ENCODE data around the gene SPAG7.
A peak's percentile ranks its signal among the peaks of the same experiment; 100 is the strongest.

Gene SPAG7

GRCh38 chr17:4938688-4939545 is 28.7 kb downstream of the SPAG7 start:
- peak; percentile 50 for DNase-seq (ENCODE audit: low read depth)
- H3K4me3 ChIP-seq (ENCODE audit: low read depth, low read length): peak overlapping the region; percentile 92
- TF ChIP-seq CTCF (IDR thresholded peaks at IDR 0.05; ENCODE audit: insufficient read depth, low read depth, low read length, missing control alignments): no peak

- H3K4me3 ChIP-seq (ENCODE audit: low read depth, low read length): no peak overlapping the region
- no peak for TF ChIP-seq CTCF (IDR thresholded peaks at IDR 0.05; ENCODE audit: insufficient read depth, low read depth, low read length, missing control alignments)
Measured at GRCh38 chr17:4938069-4938491, 29.5 kb downstream of the SPAG7 start.

DNA sequence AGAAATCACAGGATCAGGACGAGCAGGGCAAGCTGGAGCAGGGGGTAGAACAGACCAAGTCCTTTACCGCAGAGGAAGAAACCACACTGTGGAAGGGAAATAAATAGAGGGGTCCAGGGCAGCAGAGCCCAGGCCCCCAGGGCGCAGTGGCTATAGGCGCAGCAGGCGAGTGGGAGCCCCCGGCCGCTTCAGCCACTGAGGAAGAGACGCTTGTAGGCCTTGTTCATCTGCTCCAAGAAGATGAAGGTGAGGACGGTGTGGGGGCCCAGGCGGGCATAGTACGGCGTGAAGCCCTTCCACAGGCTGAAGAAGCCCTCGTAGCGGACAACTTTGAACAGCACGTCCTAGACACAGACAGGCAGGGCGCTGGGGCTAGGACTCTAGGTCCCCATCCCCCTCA is 30.1 kb downstream of the SPAG7 start:
- TF ChIP-seq CTCF (IDR thresholded peaks at IDR 0.05; ENCODE audit: insufficient read depth, low read depth, low read length, missing control alignments): no peak
- DNase-seq (ENCODE audit: low read depth): no peak

More at GRCh38 chr17:4938069-4938491, 29.5 kb downstream of the SPAG7 start:
- no peak for DNase-seq (ENCODE audit: low read depth)

DNA sequence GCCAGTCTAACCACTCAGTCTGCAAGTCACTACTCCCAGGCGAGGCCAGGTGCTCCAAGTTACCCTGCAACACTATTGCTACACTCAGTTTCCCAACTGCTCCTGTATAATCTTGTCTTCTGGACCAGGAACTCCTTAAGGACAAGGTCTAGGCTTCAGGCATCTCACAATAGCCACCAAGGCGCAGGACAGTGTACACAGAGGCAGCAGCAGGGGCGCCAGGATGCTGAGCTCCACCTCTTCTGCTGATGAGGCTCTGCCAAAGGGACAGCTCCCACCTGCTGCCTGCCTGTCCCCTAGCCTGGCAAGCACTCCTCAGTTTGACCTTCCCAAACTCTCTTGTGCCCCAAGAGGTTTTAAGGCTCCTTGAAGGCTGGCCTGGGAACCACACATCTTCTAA is 31.2 kb downstream of the SPAG7 start:
- DNase-seq (ENCODE audit: low read depth): no peak
- no peak overlapping the region for H3K4me3 ChIP-seq (ENCODE audit: low read depth, low read length)
- TF ChIP-seq CTCF (IDR thresholded peaks at IDR 0.05; ENCODE audit: insufficient read depth, low read depth, low read length, missing control alignments): no peak

More for the DNA sequence above, 30.1 kb downstream of the SPAG7 start:
- no peak overlapping the region for H3K4me3 ChIP-seq (ENCODE audit: low read depth, low read length)

DNA sequence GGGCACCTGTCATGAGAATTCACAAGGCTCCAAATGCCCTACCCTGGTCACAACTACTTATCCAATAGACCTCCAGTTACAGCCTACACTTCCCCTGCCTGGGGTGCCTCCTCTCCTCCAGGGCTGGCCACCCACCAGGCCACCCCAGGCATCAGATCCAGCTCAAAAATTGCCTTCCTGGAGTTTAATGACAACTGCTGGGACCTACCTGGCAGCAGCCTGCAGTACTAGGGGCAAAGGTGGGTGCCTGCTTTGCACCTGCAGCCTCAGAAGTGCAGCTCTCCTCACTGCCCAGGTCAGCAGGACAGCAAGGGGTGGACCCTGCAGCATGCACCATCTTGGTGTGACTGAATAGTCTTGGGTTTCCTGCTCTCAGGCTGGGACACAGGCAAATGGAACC is 32.0 kb downstream of the SPAG7 start:
- H3K4me3 ChIP-seq (ENCODE audit: low read depth, low read length): no peak overlapping the region
- no peak for DNase-seq (ENCODE audit: low read depth)
- no peak for TF ChIP-seq CTCF (IDR thresholded peaks at IDR 0.05; ENCODE audit: insufficient read depth, low read depth, low read length, missing control alignments)

DNA sequence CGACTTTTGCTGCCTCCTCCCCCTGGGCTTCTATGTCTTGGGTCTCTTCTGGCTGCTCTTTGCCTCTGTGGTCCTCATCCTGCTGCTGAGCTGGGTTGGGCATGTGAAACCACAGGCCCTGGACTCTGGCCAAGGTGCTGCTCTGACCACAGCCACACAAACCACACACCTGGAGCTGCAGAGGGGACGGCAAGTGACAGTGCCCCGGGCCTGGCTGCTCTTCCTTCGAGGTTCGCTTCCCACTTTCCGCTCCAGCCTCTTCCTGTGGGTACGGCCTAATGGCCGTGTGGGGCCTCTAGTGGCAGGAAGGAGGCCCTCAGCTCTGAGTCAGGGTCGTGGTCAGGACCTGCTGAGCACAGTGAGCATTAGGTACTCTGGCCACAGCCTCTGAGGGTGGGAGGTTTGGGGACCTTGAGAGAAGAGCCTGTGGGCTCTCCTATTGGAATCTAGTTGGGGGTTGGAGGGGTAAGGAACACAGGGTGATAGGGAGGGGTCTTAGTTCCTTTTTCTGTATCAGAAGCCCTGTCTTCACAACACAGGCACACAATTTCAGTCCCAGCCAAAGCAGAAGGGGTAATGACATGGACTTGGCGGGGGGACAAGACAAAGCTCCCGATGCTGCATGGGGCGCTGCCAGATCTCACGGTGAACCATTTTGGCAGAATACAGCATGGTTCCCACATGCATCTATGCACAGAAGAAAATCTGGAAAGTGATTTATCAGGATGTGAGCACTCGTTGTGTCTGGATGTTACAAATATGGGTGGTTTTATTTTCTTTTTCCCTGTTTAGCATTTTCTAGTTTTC is 33.2 kb downstream of the SPAG7 start:
- peak; percentile 16 for TF ChIP-seq CTCF (IDR thresholded peaks at IDR 0.05; ENCODE audit: insufficient read depth, low read depth, low read length, missing control alignments)
- no peak overlapping the region for H3K4me3 ChIP-seq (ENCODE audit: low read depth, low read length)
- DNase-seq (ENCODE audit: low read depth): peak; percentile 83
